ENCODE measurements around the gene CFAP141.

GRCh38 chr1:154207262-154207661, 1.1 kb upstream of the CFAP141 start:
- no peak for TF ChIP-seq REST (IDR thresholded peaks at IDR 0.05; ENCODE audit: insufficient read depth in 1 of 2, low read depth in 2 of 2, low read length in 2 of 2)
- TF ChIP-seq POLR2AphosphoS5 (IDR thresholded peaks at IDR 0.05; ENCODE audit: low read depth, low read length): no peak
- TF ChIP-seq SIN3A (IDR thresholded peaks at IDR 0.05; ENCODE audit: borderline replicate concordance, insufficient read depth, low read length): no peak
- no peak for TF ChIP-seq TAF1 (IDR thresholded peaks at IDR 0.05; ENCODE audit: borderline replicate concordance, insufficient read depth, low read length)

Measured in PFSK-1 (cell line).